Measurements from ENCODE around the gene ITGBL1. TPM values are rescaled to one million over a fixed set of nuclear protein-coding genes. Genes with fewer than 3 reads are reported as not detected.

ITGBL1 gene
- total RNA-seq, 1 experiment from 2014 or later: 6.9 TPM

DNA sequence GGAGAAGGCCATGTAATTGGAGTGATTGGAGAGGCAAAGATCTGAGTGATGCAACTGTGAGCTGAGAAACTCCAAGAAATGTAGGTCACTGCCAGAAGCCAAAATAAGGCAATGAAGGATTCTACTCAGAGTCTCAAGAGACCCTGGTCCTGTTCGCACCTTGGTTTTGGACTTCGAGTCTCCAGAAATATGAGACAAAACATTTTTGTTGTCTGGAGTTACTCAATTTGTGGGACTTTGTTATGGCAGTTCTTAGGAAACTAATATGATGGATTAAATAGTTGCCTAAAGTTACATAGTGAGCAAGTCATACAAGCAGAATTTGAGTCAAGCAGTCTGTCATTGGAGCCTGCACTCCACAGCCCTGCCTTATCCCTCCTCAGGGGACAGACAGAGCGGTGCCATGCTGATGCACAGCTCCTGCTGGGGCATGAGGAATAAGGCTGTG is 104.2 kb downstream of the ITGBL1 start:
- no peak for DNase-seq (ENCODE audit: low spot score)

DNA sequence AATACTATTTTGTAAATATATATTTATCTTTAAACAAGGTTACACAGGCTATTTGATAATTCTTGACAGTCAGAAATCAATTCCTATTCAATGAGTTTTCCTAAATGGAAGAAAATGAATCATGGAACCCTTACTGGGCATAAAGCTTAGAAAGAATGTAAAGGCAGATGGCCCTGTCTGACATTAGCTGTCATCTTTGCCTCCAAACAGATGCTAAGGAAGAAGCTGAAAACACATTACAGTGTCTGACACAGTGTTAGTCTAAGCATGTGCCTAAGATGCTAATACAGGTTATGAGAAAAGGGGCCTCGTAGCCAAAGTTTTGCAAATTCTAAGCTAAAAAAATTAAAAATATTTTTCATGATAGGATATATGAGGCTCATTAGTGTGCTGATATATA is 112.8 kb downstream of the ITGBL1 start:
- no peak for DNase-seq (ENCODE audit: low spot score)

DNA sequence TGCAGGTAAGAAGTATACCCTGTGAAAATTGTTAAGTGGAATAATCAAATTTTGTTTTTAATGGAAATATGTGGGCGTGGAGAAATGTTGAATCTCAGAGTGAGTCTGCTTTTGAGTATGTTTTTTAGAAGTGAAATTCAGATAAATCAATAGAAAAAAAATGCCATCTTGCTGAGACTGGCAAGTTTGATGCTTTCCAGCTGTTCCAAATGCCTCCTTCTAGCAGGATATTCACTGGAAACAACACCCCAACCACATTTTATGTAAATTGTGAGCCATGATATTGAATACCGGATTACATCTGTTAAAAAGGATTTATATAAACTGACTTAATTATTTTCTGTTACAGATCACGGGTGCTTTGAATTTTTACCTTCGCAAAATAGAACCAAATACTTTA is 115.4 kb downstream of the ITGBL1 start:
- DNase-seq (ENCODE audit: low spot score): no peak

DNA sequence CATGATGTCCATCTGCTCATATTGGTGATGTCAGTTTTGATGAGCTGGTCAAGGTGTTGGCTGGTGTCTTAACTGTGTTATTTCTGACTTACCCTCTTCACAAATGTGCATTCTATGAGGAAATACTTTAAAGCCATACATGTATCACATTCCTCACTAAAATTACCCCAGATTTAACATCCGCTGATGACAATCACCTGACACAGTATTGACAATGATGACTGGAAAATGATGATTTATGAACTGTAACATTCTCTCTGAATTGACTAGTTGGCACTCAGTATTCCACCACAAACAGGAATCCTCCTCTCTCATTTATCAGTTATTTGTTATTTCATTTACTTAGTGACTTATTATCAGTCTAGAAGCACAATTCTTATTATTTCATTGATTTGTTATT is 117.3 kb downstream of the ITGBL1 start:
- DNase-seq (ENCODE audit: low spot score): no peak

DNA sequence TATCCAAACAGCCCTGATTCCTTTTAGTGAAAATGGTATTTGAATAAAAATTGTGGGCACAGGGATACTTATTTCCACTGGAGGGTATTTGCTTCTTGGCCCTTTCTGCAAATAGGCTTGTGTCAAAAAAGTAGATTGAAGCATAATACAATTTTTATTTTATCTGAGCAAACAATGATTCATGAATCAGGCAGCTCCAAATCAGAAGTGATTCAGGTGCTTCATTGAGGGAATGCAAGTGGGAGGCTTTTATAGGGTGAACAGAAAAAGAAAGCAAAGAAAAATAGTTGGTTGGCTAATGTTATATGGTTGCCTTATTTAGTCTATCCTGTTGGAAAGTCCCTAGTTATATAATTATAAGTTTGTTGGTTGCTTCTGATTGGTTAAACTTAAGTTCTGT is 117.9 kb downstream of the ITGBL1 start:
- no peak for DNase-seq (ENCODE audit: low spot score)

DNA sequence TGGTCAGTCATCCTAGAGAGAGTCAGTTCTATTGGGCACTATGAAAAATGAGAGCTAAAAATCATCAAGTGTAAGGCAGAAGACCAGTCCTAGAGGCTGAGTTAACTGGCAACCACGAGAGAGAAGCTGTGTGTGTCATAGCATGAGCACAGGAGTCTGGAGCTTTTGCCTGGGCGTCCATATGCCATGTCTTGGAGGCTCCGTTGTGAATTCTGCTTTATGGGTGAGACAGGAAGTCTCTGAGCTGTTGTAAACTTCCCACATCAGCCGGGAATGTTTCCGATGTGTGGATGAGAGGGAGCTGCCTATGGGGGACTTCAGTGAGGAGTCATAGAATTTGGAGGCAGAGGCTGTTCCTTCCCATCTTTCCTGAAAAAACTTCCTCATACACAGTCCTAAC is 120.0 kb downstream of the ITGBL1 start:
- no peak for DNase-seq (ENCODE audit: low spot score)

DNA sequence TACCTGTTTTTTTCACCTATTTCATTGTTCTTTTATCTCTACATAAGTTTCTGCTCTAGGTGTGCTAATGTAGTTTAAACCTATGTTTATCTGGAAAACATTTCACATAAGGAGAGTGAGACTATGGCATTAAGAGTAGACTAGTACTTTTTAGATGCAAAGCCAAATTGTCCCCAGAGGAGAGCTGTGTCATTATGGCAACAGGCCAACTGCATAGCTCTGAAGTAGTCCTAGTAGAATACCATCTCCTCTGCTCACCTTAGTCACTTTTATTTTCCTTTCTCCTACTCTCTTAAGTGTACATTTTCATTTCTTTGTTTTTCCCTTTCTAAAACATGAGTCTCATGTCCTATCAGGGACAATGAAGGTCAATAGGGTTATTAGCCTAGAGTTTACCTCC is 123.1 kb downstream of the ITGBL1 start:
- no peak for DNase-seq (ENCODE audit: low spot score)

DNA sequence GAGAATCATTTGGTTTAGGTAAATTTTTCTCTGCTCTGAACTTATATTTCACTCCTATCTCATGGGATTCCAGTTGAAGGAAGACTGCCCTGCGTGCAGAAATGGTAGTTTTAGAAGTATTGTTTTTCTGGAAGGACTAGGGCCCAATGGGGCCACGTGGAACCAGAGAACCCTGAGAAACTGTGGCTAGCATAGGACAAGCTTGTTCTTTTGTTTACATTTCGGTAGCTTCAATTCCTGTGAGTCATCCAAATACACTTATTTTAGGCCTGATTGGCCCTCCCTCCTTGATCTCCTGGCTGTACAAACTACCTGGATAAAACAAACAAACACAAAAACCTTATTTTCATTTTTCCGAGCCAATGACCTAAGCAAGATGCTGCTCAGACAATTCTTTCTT is 124.0 kb downstream of the ITGBL1 start:
- peak; percentile 27 for DNase-seq (ENCODE audit: low spot score)

DNA sequence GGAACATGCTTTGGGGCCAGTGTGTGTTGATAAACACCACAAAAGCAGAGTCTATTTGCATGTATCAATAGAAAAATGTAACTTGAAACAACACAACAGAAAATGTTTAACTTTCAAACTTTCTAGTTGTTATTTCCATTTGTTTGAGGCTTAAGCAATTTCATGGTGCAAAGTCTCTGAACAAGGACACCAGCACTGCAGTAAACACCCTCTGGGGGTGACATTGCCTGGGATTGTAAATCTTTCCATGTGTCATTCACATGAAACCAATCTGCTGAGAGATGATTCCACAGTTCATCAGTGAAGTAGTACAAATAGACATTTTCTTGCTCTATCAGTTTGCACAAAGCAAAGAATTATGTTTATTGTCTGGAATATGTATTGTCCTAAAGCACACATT is 124.5 kb downstream of the ITGBL1 start:
- no peak for DNase-seq (ENCODE audit: low spot score)

DNA sequence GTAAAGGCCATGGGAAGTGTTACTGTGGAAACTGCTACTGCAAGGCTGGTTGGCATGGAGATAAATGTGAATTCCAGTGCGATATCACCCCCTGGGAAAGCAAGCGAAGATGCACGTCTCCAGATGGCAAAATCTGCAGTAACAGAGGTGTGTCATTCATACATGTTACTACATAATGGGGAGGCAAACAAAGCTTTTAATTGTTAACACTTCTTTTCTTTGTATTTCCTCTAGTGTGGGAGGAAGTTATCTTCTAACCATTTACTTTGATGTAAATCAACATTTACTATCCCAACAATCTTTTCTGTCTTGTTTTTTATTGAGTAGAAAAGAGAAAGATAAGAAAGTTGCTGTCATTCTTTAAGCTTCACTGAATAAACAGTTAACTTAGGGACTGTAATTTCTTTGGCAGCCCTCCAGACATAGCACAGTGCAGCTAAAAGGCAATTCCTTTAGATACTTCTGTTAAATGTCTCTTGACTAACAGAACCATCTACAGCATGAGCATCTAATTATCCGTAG is 126.9 kb downstream of the ITGBL1 start:
- no peak for DNase-seq (ENCODE audit: low spot score)

DNA sequence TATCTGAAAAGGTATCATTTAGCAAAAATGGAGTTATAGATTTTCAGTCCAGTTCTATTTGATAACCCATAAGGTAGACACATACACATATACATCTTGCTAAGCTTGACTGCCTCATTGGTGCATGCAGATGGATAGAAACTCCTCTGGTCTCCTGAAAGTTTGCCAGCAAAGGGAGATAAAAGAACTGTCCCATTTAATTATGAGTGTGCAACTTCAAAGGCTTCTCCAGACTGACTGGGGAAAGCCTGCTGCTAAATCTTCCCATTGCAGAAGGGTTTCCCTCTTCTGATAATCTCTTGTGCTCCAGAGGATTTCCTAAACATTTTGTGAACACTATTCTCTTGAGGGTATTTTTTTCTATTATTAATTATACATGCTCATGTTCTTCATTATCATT is 131.9 kb downstream of the ITGBL1 start:
- no peak for DNase-seq (ENCODE audit: low spot score)

DNA sequence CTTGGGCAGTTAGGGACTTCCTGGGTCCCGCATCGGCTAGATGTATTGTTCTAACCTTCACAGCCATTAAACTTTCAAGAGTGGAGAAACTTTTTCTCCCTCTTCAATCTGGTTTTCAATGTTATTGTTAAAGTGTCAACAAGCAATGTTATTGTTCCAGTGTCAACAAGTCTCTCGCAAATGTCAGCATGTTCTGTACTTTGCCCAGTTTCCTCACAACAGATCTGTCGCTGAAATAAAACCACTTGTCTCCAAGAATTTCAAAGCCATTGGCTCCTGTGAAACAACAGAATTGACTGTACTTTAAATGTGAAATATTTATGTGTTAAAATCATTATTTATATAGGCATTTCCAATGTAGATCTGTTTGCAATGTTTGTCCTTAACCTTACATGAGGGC is 138.0 kb downstream of the ITGBL1 start:
- DNase-seq (ENCODE audit: low spot score): no peak

DNA sequence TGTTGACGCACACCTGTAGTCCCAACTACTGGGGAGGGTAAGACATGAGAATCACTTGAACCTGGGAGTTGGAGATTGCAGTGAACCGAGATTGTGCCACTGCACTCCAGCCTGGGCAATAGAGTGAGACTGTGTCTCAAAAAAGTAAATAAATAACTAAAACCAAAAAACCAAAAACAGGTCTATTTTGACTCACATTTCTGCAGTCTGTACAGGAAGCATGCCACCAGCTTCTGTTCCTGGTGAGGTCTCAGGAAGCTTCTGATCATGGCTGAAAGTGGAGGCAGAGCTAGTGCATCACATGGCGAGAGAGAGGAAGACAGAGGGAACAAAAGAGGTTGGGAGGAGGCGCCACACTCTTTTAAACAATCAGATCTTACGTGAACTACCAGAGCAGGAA is 142.5 kb downstream of the ITGBL1 start:
- no peak for DNase-seq (ENCODE audit: low spot score)

DNA sequence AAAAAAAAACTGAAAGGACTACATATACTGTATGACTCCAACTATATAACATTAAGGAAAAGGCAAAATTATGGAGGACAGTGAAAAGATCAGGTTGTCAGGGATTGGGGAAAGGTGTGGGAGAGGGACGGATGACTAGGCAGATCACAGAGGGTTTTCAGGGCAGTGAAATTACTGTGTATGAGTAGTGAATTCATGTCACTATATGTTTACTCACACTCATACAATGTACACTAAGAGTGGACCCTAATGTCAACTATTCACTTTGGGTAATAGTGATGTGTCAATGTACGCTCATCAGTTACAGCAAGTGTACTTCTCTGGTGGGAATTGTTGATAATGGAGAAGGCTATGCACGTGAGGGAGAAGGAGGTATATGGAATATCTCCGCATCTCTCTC is 144.3 kb downstream of the ITGBL1 start:
- DNase-seq (ENCODE audit: low spot score): no peak

DNA sequence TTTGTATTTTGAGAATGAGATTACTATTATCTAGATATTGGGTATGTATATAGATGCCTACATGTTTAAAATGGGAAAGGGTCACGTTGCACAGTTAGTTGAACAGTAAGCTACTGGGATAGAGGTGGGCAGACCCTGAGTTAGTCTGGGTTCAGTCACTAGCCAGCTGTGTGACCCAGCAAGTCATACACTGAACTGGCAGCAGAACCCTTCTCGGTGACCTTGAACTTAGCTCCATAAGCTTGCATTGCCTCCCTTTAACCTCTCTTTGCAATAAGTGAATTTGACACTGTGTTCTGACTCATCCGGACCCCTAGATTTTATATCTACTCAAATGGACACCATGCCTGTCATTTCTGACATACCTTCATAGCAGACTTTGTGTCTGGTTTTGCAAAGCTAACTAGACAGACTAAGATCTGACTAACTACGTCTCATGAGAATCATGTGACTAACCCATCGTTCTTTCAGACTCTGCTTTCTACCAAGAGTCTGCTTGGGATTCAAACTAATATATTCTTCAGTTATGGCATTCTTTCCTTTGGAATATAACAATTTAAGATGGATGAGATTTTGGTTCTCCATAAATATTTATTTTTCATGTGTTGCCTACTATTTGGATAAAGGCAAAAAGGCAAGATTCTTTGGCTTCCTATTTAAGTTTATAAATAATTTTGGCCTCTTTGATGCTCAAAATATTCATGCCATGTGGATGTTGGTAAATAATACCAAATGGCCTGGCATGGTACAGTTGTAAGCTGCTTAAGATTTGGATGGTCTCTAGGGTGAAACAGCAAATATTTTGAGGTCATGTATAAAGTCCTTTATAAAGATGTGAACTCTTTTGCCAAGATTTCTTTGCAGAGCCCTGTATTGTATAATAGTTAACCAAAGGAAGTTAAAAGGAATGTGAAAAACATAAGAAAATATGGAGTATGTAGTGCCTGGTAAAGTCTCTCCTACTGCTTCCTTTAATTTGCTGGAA is 159.3 kb downstream of the ITGBL1 start:
- DNase-seq (ENCODE audit: low spot score): no peak

DNA sequence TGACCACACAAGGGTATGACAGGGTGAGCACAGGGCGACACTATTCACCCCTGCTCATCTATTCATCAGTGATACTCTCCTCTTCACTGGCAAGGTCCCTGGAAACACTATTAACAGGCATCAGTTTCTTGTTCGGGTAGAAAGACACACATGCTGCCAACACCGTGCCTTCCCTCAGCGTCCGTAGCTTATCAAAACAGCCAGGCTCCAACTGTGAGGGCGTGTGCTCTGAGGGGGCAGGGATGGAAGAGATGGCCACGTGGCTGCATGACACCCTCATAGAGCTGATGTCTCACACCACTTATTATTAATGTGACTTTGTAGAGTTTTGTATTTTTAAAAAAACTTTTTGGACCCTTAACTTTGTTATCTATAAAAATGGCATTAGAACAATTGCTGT is 160.3 kb downstream of the ITGBL1 start:
- no peak for DNase-seq (ENCODE audit: low spot score)

DNA sequence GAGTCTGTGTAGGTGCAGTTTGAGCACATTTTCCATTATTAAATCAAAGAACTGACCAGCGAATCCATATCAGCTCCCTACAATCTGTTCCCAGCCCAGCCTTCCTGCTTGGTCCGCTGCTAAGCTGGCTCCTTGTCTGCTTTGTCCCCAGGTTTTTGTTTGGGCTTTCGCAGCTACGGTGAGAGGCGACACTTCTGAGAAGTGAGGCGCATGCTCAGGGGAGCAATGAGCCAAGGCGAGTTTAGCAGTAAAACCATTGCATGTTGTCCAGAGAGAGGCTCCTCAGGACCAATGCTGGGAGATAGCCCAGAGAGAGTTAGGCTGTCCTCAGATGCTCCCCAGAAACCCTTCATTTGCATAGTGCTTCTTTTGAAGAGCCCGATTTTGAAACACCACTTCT is 162.0 kb downstream of the ITGBL1 start:
- no peak for DNase-seq (ENCODE audit: low spot score)

DNA sequence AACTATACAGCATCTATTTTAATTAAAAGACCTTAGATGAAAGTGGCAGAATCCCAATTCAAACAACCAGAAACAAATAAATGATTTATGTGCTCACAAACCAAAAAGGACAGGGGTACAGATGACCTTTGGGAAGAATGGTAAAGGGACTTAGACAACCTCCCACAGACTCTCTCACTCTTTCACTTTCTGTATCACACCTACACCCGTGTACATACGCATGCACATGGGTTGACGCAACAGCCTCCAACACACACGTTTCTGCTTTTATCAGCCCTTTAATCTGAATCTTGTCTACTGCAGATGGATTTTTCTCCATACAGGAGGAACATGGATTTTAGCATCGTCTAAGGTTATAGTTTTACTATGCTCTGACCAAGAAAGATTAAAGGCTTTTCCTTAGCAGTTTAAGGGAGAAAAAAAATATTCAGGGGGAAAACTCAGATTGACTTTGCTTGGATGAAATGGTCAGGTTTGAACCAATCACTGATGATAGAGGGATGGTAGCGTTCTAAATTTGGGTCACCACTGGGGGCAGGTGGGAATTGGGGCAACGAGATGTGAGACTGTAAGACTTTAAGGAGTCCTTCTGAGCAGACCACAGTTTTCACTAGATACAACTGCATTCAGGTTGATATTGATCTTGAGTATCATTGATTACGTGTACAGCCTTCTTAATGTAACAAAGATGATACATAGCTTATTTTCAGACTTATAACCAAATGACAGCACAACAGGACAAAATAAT is 166.1 kb downstream of the ITGBL1 start:
- no peak for DNase-seq (ENCODE audit: low spot score)

DNA sequence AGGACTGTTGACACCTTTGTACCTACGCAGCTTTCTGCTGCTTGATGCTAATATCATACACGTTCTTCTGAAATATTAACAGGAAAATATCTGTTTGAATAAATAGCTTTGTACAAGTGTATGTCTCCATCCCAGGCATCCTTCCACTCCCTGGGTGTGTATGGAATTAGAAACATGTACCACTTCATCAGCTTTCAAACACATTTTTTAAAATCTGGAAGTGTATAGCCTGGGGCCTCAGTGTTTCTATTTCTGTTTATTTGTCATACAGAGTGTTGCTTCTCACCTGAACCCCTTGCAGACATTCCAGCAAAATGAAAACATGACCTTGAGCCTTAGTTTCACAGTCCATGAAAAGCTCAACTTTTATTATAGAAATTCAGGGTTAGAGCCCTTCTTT is 168.6 kb downstream of the ITGBL1 start:
- DNase-seq (ENCODE audit: low spot score): no peak

DNA sequence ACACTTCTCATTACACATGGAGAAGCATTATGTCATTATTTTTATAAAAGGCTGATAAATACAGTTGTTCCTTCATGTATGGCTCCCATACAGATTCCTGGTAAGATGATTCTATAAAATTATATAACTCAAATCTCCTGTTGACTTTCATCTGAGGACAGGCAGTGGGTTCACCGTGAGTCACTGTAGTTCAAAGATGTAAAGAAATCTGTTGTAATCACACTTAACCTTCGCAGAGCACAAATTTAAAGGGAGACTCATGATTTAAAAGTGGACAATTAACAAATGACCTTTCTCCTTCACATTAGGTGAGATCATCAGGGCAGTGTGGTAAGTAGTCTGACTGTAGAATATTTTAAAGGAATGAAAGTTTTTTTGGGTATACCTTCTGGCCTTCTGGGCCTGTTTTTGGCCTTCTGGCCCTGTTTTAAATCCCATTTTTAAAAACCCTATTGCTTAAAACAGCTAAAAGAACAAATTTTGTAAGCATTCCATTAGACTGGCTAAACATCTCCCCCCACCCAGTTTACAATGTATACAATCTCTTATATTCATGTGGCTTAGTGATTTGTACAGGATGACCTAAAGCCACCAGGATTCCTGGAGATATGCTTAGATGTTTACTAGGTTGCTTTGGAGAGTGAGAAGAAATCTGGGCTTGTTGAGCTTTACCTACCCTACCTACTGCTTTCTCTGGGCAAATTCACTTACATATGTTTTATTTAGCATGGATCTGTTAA is 171.2 kb downstream of the ITGBL1 start:
- peak; percentile 21 for DNase-seq (ENCODE audit: low spot score)

DNA sequence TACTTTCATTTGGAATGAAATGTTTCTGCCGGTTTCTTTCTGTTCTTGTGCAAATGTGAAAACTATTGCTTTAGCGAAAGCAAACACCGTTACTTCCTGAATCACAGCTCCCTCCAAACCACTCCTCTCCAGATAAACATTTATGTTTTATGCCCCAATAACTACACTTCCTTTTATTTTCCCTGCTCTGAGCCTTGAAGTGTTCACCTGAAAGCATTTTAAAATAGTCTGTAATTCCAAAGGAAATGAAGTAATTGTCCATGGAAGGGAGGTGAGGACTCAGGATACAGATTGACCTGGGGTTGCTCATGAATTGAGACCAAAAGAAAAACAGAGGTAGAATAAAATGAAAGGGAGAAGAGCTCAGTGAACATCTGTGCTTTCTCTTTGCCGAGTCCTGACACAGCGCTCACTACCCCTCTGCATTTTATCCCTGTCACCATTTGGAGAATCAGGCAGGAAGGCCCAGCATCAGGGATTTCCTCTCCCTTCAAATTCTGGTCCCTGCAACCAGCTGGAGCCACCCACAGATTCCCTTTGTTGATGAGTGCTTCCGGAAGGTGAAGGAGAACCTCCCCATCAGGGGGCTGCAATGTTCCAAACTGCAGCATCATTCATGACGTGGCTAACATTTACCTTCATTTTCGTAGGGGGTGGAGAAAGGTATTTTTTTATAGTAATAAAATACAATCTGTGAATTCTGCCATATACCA is 171.9 kb downstream of the ITGBL1 start:
- peak; percentile 15 for DNase-seq (ENCODE audit: low spot score)

Data from H4 (cell line).